A673 (cell line): ENCODE measurements around the gene ABI2.

Source experiments
- EZH2 ChIP-seq: fragments of 200-600 bp; sonication (generic); IDR thresholded peaks from 2 replicates; pipeline ENCODE4 v1.6.1; 2017; ENCODE audit warnings: borderline replicate concordance, low read depth, mild to moderate bottlenecking, mixed read lengths, antibody characterized with exemption, low read length; ENCODE audit not compliant: poor library complexity, severe bottlenecking
- TF ChIP-seq, protein P1 (sequence below): fragments of 300-800, 200-600 bp; sonication (generic); conservative IDR thresholded peaks from 2 replicates; pipeline ENCODE4 v1.5.1; 2017; ENCODE audit warnings: low read depth, mild to moderate bottlenecking, antibody characterized with exemption, low read length, moderate library complexity, mixed read lengths

DNA sequence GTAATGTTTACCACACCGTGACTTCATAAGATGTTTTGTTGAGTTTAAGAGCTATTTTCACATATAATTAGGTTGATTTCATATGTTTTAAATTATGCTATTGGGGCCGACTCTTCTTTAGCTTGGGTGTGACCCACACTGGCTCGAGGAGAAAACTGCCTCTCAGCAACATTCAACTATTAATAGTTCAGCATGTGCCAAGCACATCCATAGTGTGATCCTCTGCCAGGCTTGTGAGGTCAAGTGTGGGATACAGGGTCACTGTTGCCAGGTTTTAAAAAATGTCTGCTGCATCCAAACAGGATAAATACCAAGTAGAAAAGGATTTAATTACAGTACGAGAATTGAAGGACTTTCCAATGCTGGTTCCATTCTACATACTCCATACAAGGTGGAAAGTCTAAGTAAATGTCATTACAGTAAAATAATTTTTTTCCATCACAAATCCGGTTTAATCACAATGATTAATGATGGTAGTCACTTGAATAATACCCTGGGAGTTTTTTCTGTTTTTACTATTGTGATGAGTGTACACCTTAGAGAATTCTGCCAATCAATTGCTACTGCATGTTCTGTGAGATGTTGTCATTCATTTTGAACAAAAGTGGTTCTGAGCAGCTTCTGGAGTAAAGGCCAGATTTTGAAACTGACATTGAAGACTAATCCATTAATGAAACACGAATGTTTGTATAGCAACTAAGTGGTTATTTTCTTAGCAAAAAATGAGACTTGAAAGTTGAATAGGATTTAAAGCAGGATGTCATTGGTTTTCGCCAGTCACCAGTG lies 84.5 kb downstream of the ABI2 start:
- TF ChIP-seq, protein P1, sequence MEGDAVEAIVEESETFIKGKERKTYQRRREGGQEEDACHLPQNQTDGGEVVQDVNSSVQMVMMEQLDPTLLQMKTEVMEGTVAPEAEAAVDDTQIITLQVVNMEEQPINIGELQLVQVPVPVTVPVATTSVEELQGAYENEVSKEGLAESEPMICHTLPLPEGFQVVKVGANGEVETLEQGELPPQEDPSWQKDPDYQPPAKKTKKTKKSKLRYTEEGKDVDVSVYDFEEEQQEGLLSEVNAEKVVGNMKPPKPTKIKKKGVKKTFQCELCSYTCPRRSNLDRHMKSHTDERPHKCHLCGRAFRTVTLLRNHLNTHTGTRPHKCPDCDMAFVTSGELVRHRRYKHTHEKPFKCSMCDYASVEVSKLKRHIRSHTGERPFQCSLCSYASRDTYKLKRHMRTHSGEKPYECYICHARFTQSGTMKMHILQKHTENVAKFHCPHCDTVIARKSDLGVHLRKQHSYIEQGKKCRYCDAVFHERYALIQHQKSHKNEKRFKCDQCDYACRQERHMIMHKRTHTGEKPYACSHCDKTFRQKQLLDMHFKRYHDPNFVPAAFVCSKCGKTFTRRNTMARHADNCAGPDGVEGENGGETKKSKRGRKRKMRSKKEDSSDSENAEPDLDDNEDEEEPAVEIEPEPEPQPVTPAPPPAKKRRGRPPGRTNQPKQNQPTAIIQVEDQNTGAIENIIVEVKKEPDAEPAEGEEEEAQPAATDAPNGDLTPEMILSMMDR = no peak
- TF ChIP-seq EZH2 = no peak
